H1 (cell line): ENCODE data around the gene BSPRY. TPM values are rescaled to one million over a fixed set of nuclear protein-coding genes. Genes with fewer than 3 reads are reported as not detected.

Experiments used
- CTCF ChIA-PET: fragments of 300-600 bp; sonication (Branson Sonifier 250); formaldehyde crosslinking; loops from one replicate; lab custom pipeline; 2021; ENCODE audit not compliant: partially characterized antibody; lab: Charles Lee
- POLR2A ChIA-PET: fragments of 300-600 bp; sonication (Branson Sonifier 250); formaldehyde crosslinking; loops from one replicate; lab custom pipeline; 2021; ENCODE audit warnings: inconsistent platforms; ENCODE audit not compliant: partially characterized antibody; lab: Charles Lee
- DNase-seq, 2 experiments: peaks; one replicate each; pipeline versions ENCODE4 v3.0.0 to v3.0.0-alpha.2; 2010 to 2022; ENCODE audit warnings: low spot score in 2 of 2, low read depth in 1 of 2, mixed read lengths in 1 of 2
- FAIRE-seq: peaks from 2 replicates; lab custom pipeline; 2011; peaks lifted over from hg19 to GRCh38; lab: Jason Lieb, UNC
- H2AFZ ChIP-seq: 2 replicates; pipeline ENCODE4 v1.8.1; 2012; ENCODE audit warnings: low read length, inconsistent platforms
- H2AK5ac ChIP-seq: 2 replicates; pipeline ENCODE4 v1.6.1; 2013; ENCODE audit warnings: low read depth, low read length
- H2BK120ac ChIP-seq: replicated peaks from 2 replicates; pipeline ENCODE3; 2013; ENCODE audit warnings: low read depth, low read length, inconsistent platforms
- H2BK12ac ChIP-seq: 2 replicates; pipeline ENCODE4 v1.6.1; 2013; ENCODE audit warnings: low read depth, low read length
- H2BK15ac ChIP-seq: 2 replicates; pipeline ENCODE4 v1.6.1; 2013; ENCODE audit warnings: low read length
- H2BK20ac ChIP-seq: 2 replicates; pipeline ENCODE4 v1.6.1; 2013; ENCODE audit warnings: low read length
- H2BK5ac ChIP-seq: 2 replicates; pipeline ENCODE4 v1.6.1; 2013; ENCODE audit warnings: low read depth, low read length
- H3K14ac ChIP-seq: 2 replicates; pipeline ENCODE4 v1.6.1; 2013; ENCODE audit warnings: inconsistent platforms; ENCODE audit not compliant: insufficient read length
- H3K18ac ChIP-seq: 2 replicates; pipeline ENCODE4 v1.6.1; 2013; ENCODE audit warnings: low read length; ENCODE audit errors: extremely low read depth
- H3K23ac ChIP-seq: 2 replicates; pipeline ENCODE4 v1.6.1; 2013; ENCODE audit warnings: inconsistent platforms; ENCODE audit not compliant: insufficient read length
- H3K23me2 ChIP-seq: 2 replicates; pipeline ENCODE4 v1.6.1; 2013; ENCODE audit warnings: low read depth, low read length
- H3K27ac ChIP-seq: 2 replicates; pipeline ENCODE4 v1.6.1; 2011; ENCODE audit warnings: low read depth, low read length, inconsistent platforms
- H3K27me3 ChIP-seq, 4 experiments: replicated peaks in 1 of 4; 1 replicate in 1 of 4; 2 replicates in 3 of 4; pipeline versions ENCODE4 v1.6.1 to v1.8.1; 2011 to 2013; ENCODE audit warnings: low read length in 3 of 4, mild to moderate bottlenecking in 3 of 4, inconsistent platforms in 2 of 4, mixed read lengths in 2 of 4, moderate library complexity in 1 of 4; ENCODE audit not compliant: control insufficient read depth in 3 of 4, insufficient read depth in 3 of 4; ENCODE audit errors: extremely low read depth in 1 of 4
- H3K36me3 ChIP-seq, 4 experiments: 2 replicates each; pipeline versions ENCODE4 v1.6.1 to v1.8.1; 2011 to 2013; ENCODE audit warnings: mild to moderate bottlenecking in 4 of 4, low read length in 3 of 4, moderate library complexity in 2 of 4, control low read depth in 1 of 4, inconsistent platforms in 1 of 4; ENCODE audit not compliant: insufficient read depth in 4 of 4, control insufficient read depth in 2 of 4
- H3K4ac ChIP-seq: replicated peaks from 2 replicates; pipeline ENCODE3; 2013; ENCODE audit warnings: low read length, low read depth, mixed read lengths, inconsistent platforms; ENCODE audit not compliant: insufficient read length
- H3K4me1 ChIP-seq, 4 experiments: replicated peaks in 1 of 4; 1 replicate in 1 of 4; 2 replicates in 3 of 4; pipeline versions ENCODE4 v1.6.1 to v1.8.1; 2011 to 2013; ENCODE audit warnings: low read length in 3 of 4, inconsistent platforms in 2 of 4, mixed read lengths in 1 of 4; ENCODE audit not compliant: insufficient read depth in 4 of 4, control insufficient read depth in 3 of 4
- H3K4me2 ChIP-seq, 2 experiments: 2 replicates each; pipeline versions ENCODE4 v1.6.1 to v1.8.1; 2011 to 2013; ENCODE audit warnings: low read depth in 2 of 2, low read length in 2 of 2, control low read depth in 1 of 2, inconsistent platforms in 1 of 2, mild to moderate bottlenecking in 1 of 2; ENCODE audit not compliant: insufficient read depth in 1 of 2
- H3K4me3 ChIP-seq, 4 experiments: fragments of 200-600, 300-600 bp in 1 of 4; sonication (generic), shearing (Covaris generic), sonication (Bioruptor Twin) in 1 of 4; 2 replicates each; pipeline versions ENCODE4 v1.5.1 to v1.8.1; 2011 to 2016; ENCODE audit warnings: low read length in 4 of 4, low read depth in 3 of 4, control low read depth in 2 of 4, inconsistent platforms in 2 of 4, mild to moderate bottlenecking in 2 of 4, mixed read lengths in 1 of 4, moderate library complexity in 1 of 4; ENCODE audit not compliant: insufficient read depth in 2 of 4; ENCODE audit errors: extremely low read depth in 1 of 4
- H3K56ac ChIP-seq: replicated peaks from 2 replicates; pipeline ENCODE3; 2013; ENCODE audit warnings: low read depth, mild to moderate bottlenecking, mixed read lengths, low read length, inconsistent platforms; ENCODE audit not compliant: insufficient read length
- H3K79me1 ChIP-seq: 2 replicates; pipeline ENCODE4 v1.6.1; 2013; ENCODE audit warnings: low read depth, low read length, control low read depth
- H3K79me2 ChIP-seq, 2 experiments: 2 replicates each; pipeline versions ENCODE4 v1.6.1 to v1.8.1; 2012 to 2013; ENCODE audit warnings: low read length in 2 of 2, mild to moderate bottlenecking in 2 of 2, inconsistent platforms in 1 of 2; ENCODE audit not compliant: insufficient read depth in 2 of 2, control insufficient read depth in 1 of 2
- H3K9ac ChIP-seq, 4 experiments: replicated peaks in 1 of 4; 1 replicate in 1 of 4; 2 replicates in 3 of 4; pipeline versions ENCODE4 v1.6.1 to v1.8.1; 2011 to 2013; ENCODE audit warnings: low read depth in 3 of 4, low read length in 3 of 4, control low read depth in 2 of 4, mild to moderate bottlenecking in 2 of 4, moderate library complexity in 2 of 4, inconsistent platforms in 1 of 4; ENCODE audit errors: extremely low read depth in 1 of 4
- H3K9me3 ChIP-seq, 2 experiments: 2 replicates each; pipeline versions ENCODE4 v1.6.1 to v1.8.1; 2012 to 2013; ENCODE audit warnings: mild to moderate bottlenecking in 2 of 2, moderate library complexity in 2 of 2, control low read depth in 1 of 2, inconsistent platforms in 1 of 2, low read depth in 1 of 2, low read length in 1 of 2, mixed read lengths in 1 of 2; ENCODE audit not compliant: insufficient read depth in 2 of 2
- H4K20me1 ChIP-seq, 2 experiments: replicated peaks in 1 of 2; 2 replicates each; pipeline versions ENCODE3 to v1.8.1; 2011 to 2013; ENCODE audit warnings: inconsistent platforms in 2 of 2, low read length in 2 of 2, mild to moderate bottlenecking in 1 of 2; ENCODE audit not compliant: insufficient read depth in 2 of 2, control insufficient read depth in 1 of 2
- H4K5ac ChIP-seq: 2 replicates; pipeline ENCODE4 v1.6.1; 2013; ENCODE audit warnings: low read length, low read depth, mixed read lengths, inconsistent platforms; ENCODE audit not compliant: insufficient read length
- H4K8ac ChIP-seq: 2 replicates; pipeline ENCODE4 v1.8.0; 2013; ENCODE audit warnings: mild to moderate bottlenecking, moderate library complexity, low read length, inconsistent platforms; ENCODE audit not compliant: insufficient read depth; ENCODE audit errors: extremely low read depth
- H4K91ac ChIP-seq: replicated peaks from 2 replicates; pipeline ENCODE3; 2013; ENCODE audit warnings: low read length, mixed read lengths, inconsistent platforms; ENCODE audit not compliant: insufficient read length
- CEBPB ChIP-seq: IDR thresholded peaks from 2 replicates; pipeline ENCODE4 v1.6.1; 2012; ENCODE audit warnings: low read depth, low read length
- RAD21 ChIP-seq, 2 experiments: IDR thresholded peaks in 1 of 2; conservative IDR thresholded peaks in 1 of 2; 2 replicates each; pipeline ENCODE4 v1.6.1; 2011; ENCODE audit warnings: low read depth in 2 of 2, low read length in 2 of 2, improper control_type of control experiment in 1 of 2, inconsistent platforms in 1 of 2, mild to moderate bottlenecking in 1 of 2, moderate library complexity in 1 of 2
- SAP30 ChIP-seq: fragments of 300-600 bp; sonication (generic); IDR thresholded peaks from 2 replicates; pipeline ENCODE4 v1.7.1; 2012; ENCODE audit warnings: low read length, moderate library complexity, mild to moderate bottlenecking, inconsistent platforms; ENCODE audit not compliant: insufficient read depth, insufficient replicate concordance
- SUZ12 ChIP-seq: fragments of 200-600 bp; sonication (generic); IDR thresholded peaks from 2 replicates; pipeline ENCODE4 v1.6.1; 2012; ENCODE audit warnings: mild to moderate bottlenecking, inconsistent platforms, low read length, moderate library complexity, mixed read lengths
- WGBS, 2 experiments: shearing (Covaris generic) in 1 of 2; methylation state at CpG; one replicate each; pipeline versions ENCODE4 v1.1.6 to v1.1.7; 2013 to 2015; ENCODE audit warnings: low lambda C conversion rate in 2 of 2, mixed read lengths in 2 of 2, inconsistent platforms in 1 of 2, low coverage in 1 of 2, missing lambda C conversion rate in 1 of 2; ENCODE audit not compliant: insufficient replicate concordance in 2 of 2, insufficient coverage in 1 of 2, insufficient read length in 1 of 2; ENCODE audit errors: extremely low coverage in 1 of 2, missing lambda C conversion rate in 1 of 2; 5-methylcytosine and 5-hydroxymethylcytosine counted together
- polyA plus RNA-seq, 7 experiments: library from polyadenylated mRNA; depleted of rRNA in 3 of 7; stranded (reverse) in 5 of 7; unstranded in 2 of 7; fragments of >200 nt in 5 of 7; fragments of 200-250 nt in 2 of 7; gene quantifications; 1 replicate in 5 of 7; 2 replicates in 1 of 7; 4 replicates in 1 of 7; pipeline versions ENCODE4 v1.2.1 to v1.2.3, GENCODE V29; 2011 to 2013; ENCODE audit warnings: missing spikeins in 2 of 7, mixed read lengths in 2 of 7
- total RNA-seq: library from RNA; stranded (reverse); fragmentation: NEBNext Ultra II Directional; extraction: Animal tissue kit (Norgen Biotek cat#: 25700); gene quantifications from 2 replicates; pipeline ENCODE4 v1.2.1, GENCODE V29; 2021

Gene BSPRY
- total and polyA plus RNA-seq, 2 of the 8 experiments (the other 6 are each of a cell fraction or from before 2014, with no cell fraction given) = 5.5 to 10.9 TPM

DNA sequence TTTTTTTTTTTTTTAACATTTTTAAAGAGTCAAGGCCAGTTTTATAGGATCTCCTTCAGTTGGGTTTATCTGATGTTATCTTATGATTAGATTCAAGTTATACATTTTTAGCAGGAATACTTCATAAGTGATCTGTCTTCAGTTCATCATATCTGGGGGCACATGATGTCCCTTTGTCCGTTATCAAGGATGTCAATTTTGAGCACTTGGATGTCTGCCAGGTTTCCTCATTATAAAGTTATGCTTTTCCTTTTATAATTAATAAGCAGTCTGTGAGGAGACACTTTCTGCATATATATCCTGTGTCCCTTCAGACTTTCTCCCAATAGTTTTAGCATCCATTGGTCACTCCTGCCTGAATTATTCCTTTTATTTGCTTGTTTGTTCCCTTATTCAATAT, 15.6 kb downstream of the BSPRY start:
- Histone ChIP-seq H4K8ac (no peak overlapping the region), H2BK20ac (no peak overlapping the region), H2BK15ac (no peak overlapping the region), H3K56ac (no peak overlapping the region), H2AFZ (no peak overlapping the region), H3K9ac (no peak overlapping the region), H3K9me3 (no peaks in the 10 kb centered on the region), H2BK120ac (no peak overlapping the region), H3K79me2 (no peaks in the 10 kb centered on the region), H3K23ac (no peak overlapping the region), H4K20me1 (no peaks in the 10 kb centered on the region), H3K4me2 (no peak overlapping the region), H3K4me1 (no peaks in the 10 kb centered on the region; a peak in 1 of 7 replicates), H3K18ac (no peak overlapping the region), H3K36me3 (no peaks in the 10 kb centered on the region), H3K27me3 (no peaks in the 10 kb centered on the region), H3K14ac (no peak overlapping the region), H3K4ac (no peak overlapping the region), H3K23me2 (no peaks in the 10 kb centered on the region), H4K91ac (no peak overlapping the region), H3K27ac (no peak overlapping the region), H2BK12ac (no peak overlapping the region), H2AK5ac (no peak overlapping the region), H3K4me3 (no peak overlapping the region), H2BK5ac (no peak overlapping the region), H3K79me1 (no peaks in the 10 kb centered on the region; the same call in 1 of the 2 replicates), H4K5ac (no peak overlapping the region)
- POLR2A ChIA-PET = no interaction called here
- CTCF ChIA-PET = interaction anchor here (0.6 to 1.8 kb wide), 3 partner anchors 8 to 540 kb away, joined by 3 to 5 read pairs (median 3); no protein-coding TSS in a partner anchor
- FAIRE-seq (no peak), DNase-seq (no peak)
- 90% methylated on average over 1 of the region's 1 CpG; no CpG with 5 or more reads in 1 of the 2 experiments for WGBS, 2 experiments
- TF ChIP-seq CEBPB (no peak), RAD21 (IDR thresholded peaks at IDR 0.05 in 1 of 2, conservative IDR thresholded peaks at IDR 0.05 in 1 of 2; ENCODE audit: low read depth in 2 of 2, low read length in 2 of 2) (no peak), SAP30 (no peak), SUZ12 (no peak)
